ENCODE data around the gene XPO4.

GRCh38 chr13:20775961-20776360, 126.6 kb downstream of the XPO4 start:
- TF ChIP-seq CTCF (IDR thresholded peaks at IDR 0.05) (no peak), EP300 (IDR thresholded peaks at IDR 0.05) (no peak), POLR2AphosphoS5 (IDR thresholded peaks at IDR 0.05) (no peak), POLR2A (IDR thresholded peaks at IDR 0.05) (no peak)

Measured in suprapubic skin (tissue), 4 donors.